Ovary (tissue), 9 donors: Measurements from ENCODE around the gene GTF2A1. TPM values are rescaled to one million over a fixed set of nuclear protein-coding genes. Genes with fewer than 3 reads are reported as not detected.

Experiments
- DNase-seq, 5 donors: peaks; one replicate each; pipeline ENCODE4 v3.0.0-alpha.2; 2019 to 2020
- H3K27ac ChIP-seq, 2 donors: fragments of 200-600 bp; one replicate each; pipeline versions ENCODE4 v1.5.1 to v1.8.0; 2019 to 2022
- H3K27me3 ChIP-seq: fragments of 200-600 bp; one replicate; pipeline ENCODE4 v1.8.0; 2022
- H3K36me3 ChIP-seq: fragments of 200-600 bp; sonication (generic); one replicate; pipeline ENCODE4 v1.5.1; 2019
- H3K4me1 ChIP-seq: one replicate; pipeline ENCODE4 v1.8.1; 2013; ENCODE audit warnings: mild to moderate bottlenecking, moderate library complexity; ENCODE audit not compliant: insufficient read depth
- H3K4me3 ChIP-seq: fragments of 200-600 bp; sonication (generic); one replicate; pipeline ENCODE4 v1.5.1; 2017
- H3K9me3 ChIP-seq, 2 donors: fragments of 200-600 bp in 1 of 2; sonication (generic) in 1 of 2; one replicate each; pipeline versions ENCODE4 v1.5.1 to v1.8.1; 2013 to 2019; ENCODE audit warnings: mild to moderate bottlenecking in 1 of 2, moderate library complexity in 1 of 2
- EP300 ChIP-seq: sonication (generic); formaldehyde crosslinking; IDR thresholded peaks from one replicate; pipeline ENCODE4 v1.6.1; 2017; ENCODE audit warnings: antibody characterized with exemption
- POLR2A ChIP-seq: fragments of 450-650 bp; IDR thresholded peaks from one replicate; pipeline ENCODE4 v1.6.1; 2017; ENCODE audit warnings: antibody characterized with exemption, mild to moderate bottlenecking, moderate library complexity
- WGBS, 3 donors: extraction: QIAGEN DNeasy Blood & Tissue Kit in 1 of 3; methylation state at CpG; one replicate each; pipeline versions ENCODE4 v1.1.5 to v1.1.7; 2013 to 2017; 5-methylcytosine and 5-hydroxymethylcytosine counted together
- intact Hi-C, 4 donors: fragments of 100-400 bp; cut with DNase I; formaldehyde crosslinking; loops; one replicate each; pipeline versions ENCODE4 v1.11.0 to v1.15.1; 2022 to 2023
- polyA plus RNA-seq, 2 donors: library from polyadenylated mRNA; stranded (reverse); fragments of 200-250 nt in 1 of 2; fragments of 350-450 nt in 1 of 2; fragmentation: Illumina TruSeq in 1 of 2; extraction: RNeasy Lipid Tissue Mini Kit (QIAGEN cat#74804) in 1 of 2; gene quantifications; one replicate each; pipeline ENCODE4 v1.2.3, GENCODE V29; 2013 to 2014
- total RNA-seq, 7 donors: library from RNA; depleted of rRNA in 2 of 7; stranded (reverse); fragments of >200 nt in 2 of 7; fragmentation: NEBNext Ultra II Directional in 3 of 7; extraction: Animal tissue kit (Norgen Biotek cat#: 25700) in 3 of 7; gene quantifications; one replicate each; pipeline versions ENCODE4 v1.1.0 to v1.2.4, GENCODE V29; 2016 to 2023
- TF ChIP-seq, protein P1 (sequence below), 3 donors: fragments of 450-650 bp in 2 of 3; fragments of 200-600 bp in 1 of 3; IDR thresholded peaks; one replicate each; pipeline versions ENCODE4 v1.5.1 to v1.8.0; 2016 to 2022; ENCODE audit warnings: antibody characterized with exemption in 3 of 3, mild to moderate bottlenecking in 1 of 3
- donor health status: DM: no; HTN: no; CAD: no; lungs with moderate emphysema.
- donor health status: DM: no; HTN: no; CAD: no.
- donor health status: Bipolar disorder and iron deficiency.
- donor health status: DM: yes; HTN: yes; CAD: no.
- donor health status: DM: no; HTN: no; CAD: no.
- donor health status: DM: yes; HTN: yes; CAD: no.

Gene GTF2A1
- total and polyA plus RNA-seq, 9 donors, result 10.1 to 38.4 (median 27.8) TPM

DNA sequence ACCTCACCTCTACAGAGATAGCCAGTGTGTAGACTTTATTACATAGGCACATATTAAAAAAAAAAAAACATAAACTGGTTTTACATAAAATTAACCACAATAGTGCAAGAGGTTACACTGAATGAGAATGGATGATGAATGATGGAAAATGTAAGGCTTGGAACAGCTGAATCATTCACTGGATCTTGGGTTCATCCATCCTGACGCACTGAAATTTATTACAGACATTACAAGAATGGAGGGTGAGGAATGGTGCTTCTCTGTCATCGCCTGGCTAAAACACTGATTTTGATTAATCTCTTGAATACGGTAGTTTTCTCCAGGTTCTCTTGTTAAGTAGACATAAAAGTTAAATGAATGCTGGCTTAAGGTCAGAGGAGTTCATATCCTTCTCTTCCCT, 40.0 kb upstream of the GTF2A1 start:
- H3K27me3 ChIP-seq, result no peaks in the 10 kb centered on the region
- no peak for DNase-seq
- no peaks in the 10 kb centered on the region for H3K36me3 ChIP-seq
- no peak overlapping the region for H3K27ac ChIP-seq
- intact Hi-C loops, result no loop called here
- H3K9me3 ChIP-seq, result no peaks in the 10 kb centered on the region
- no peak overlapping the region for H3K4me3 ChIP-seq
- TF ChIP-seq EP300 (no peak), POLR2A (no peak)
- TF ChIP-seq, protein P1, sequence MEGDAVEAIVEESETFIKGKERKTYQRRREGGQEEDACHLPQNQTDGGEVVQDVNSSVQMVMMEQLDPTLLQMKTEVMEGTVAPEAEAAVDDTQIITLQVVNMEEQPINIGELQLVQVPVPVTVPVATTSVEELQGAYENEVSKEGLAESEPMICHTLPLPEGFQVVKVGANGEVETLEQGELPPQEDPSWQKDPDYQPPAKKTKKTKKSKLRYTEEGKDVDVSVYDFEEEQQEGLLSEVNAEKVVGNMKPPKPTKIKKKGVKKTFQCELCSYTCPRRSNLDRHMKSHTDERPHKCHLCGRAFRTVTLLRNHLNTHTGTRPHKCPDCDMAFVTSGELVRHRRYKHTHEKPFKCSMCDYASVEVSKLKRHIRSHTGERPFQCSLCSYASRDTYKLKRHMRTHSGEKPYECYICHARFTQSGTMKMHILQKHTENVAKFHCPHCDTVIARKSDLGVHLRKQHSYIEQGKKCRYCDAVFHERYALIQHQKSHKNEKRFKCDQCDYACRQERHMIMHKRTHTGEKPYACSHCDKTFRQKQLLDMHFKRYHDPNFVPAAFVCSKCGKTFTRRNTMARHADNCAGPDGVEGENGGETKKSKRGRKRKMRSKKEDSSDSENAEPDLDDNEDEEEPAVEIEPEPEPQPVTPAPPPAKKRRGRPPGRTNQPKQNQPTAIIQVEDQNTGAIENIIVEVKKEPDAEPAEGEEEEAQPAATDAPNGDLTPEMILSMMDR (IDR thresholded peaks at IDR 0.05), result no peak
- no peaks in the 10 kb centered on the region for H3K4me1 ChIP-seq
- 86 to 98% (median 96%) methylated on average over 3 of the region's 3 CpGs for WGBS, 3 donors

DNA sequence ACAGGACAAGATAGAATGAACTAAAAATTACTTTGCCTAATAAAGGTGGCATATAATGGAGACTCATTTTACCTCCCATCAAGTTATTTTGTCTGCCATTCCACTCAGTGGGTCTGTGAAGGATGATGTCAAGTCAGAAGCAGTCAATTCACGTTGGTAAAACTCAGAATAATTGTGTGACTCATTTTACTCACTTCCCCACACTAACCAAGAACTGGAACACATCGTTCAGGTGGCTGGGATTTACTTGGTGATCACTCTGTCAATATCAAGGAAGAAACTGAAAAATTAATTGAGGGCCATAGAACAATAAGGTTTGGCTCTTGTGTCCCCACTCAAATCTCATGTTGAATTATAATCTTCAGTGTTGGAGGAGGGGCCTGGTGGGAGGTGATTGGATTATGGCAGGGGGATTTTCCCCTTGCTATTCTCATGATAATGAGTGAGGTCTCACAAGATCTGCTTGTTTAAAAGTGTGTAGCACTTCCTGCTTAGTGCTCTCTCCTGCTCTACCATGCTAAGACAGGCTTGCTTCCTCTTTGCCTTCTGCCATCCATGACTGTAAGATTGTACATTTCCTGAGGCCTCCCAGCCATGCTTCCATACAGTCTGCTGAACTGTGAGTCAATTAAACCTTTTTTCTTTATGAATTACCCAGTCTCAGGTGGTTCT, 35.7 kb upstream of the GTF2A1 start:
- H3K27me3 ChIP-seq, result no peaks in the 10 kb centered on the region
- H3K4me3 ChIP-seq, result no peak overlapping the region
- intact Hi-C loops, result no loop called here
- 85 to 94% (median 90%) methylated on average over 2 of the region's 2 CpGs for WGBS, 3 donors
- TF ChIP-seq, protein P1 (IDR thresholded peaks at IDR 0.05), result no peak
- TF ChIP-seq POLR2A, result no peak
- no peak for TF ChIP-seq EP300
- no peaks in the 10 kb centered on the region for H3K9me3 ChIP-seq
- DNase-seq, result no peak
- no peaks in the 10 kb centered on the region for H3K36me3 ChIP-seq
- H3K27ac ChIP-seq, result no peak overlapping the region
- H3K4me1 ChIP-seq, result no peaks in the 10 kb centered on the region

DNA sequence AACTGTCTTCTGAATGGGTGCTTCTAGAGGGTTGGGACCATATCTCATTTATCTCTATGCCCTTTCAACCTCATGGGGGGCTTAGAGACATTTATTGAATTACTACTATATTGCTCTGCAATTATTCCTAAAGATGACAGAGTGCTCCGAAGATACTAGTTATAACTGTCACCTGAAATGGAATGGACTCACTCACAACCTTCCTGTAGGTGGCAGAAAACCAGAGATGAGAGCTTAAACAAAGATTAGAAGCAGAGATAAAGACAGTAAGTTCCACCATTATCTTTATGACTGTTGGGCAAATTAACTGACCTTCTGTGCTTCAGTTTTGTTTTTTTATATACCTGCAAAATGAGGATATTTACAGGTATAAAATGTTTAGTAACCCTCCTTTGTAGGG, 31.5 kb upstream of the GTF2A1 start:
- no peaks in the 10 kb centered on the region for H3K9me3 ChIP-seq
- DNase-seq, result no peak
- H3K4me3 ChIP-seq, result no peak overlapping the region
- H3K4me1 ChIP-seq, result no peaks in the 10 kb centered on the region
- no peak overlapping the region for H3K27ac ChIP-seq
- intact Hi-C loops, result no loop called here
- H3K27me3 ChIP-seq, result no peaks in the 10 kb centered on the region
- TF ChIP-seq, protein P1 (IDR thresholded peaks at IDR 0.05), result no peak
- TF ChIP-seq EP300 (no peak), POLR2A (no peak)
- 69 to 79% (median 77%) methylated on average over 1 of the region's 1 CpG for WGBS, 3 donors
- H3K36me3 ChIP-seq, result no peaks in the 10 kb centered on the region

DNA sequence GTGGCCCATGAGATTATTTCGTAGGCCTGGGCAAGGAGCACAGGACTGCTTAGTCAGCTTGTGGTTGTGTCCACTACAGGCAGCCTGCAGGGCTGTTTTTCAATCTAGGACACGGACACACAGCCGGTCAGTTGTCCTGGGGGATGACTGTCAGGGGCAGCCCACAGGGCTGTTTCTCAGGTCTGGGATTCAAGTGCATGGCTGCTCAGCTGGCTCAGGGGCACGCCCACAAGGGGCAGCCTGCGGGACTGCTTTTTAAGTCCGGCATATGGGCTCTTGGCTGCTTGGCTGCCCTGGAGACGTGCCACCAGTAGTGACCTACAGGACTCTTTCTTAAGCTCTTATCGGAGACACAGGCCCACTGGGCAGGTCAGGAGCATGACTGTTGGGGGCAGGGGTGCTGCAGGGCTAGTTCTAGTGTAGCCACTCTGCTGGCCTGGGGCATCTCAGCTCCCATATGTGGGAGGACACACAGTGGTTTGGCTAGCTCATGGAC, 26.6 kb upstream of the GTF2A1 start:
- Histone ChIP-seq H3K4me1 (peaks cover 4% of the 10 kb centered on the region), H3K4me3 (no peak overlapping the region), H3K27ac (no peak overlapping the region), H3K36me3 (no peaks in the 10 kb centered on the region), H3K27me3 (no peaks in the 10 kb centered on the region), H3K9me3 (no peaks in the 10 kb centered on the region)
- no peak for DNase-seq
- 64 to 83% (median 71%) methylated on average over 8 of the region's 8 CpGs for WGBS, 3 donors
- TF ChIP-seq, protein P1 (IDR thresholded peaks at IDR 0.05), result no peak
- TF ChIP-seq EP300, result no peak
- no peak for TF ChIP-seq POLR2A
- intact Hi-C loops, result no loop called here
